CD14-positive monocyte (primary cell): ENCODE measurements around the gene UBN2. TPM values are rescaled to one million over a fixed set of nuclear protein-coding genes. Genes with fewer than 3 reads are reported as not detected.
A peak's percentile ranks its signal among the peaks of the same experiment; 100 is the strongest.

Source experiments
- DNase-seq, 3 donors: peaks; one replicate each; pipeline ENCODE4 v3.0.0-alpha.2; 2011 to 2022
- H2AFZ ChIP-seq: 2 replicates; pipeline ENCODE4 v1.6.0; 2012; ENCODE audit warnings: mild to moderate bottlenecking, low read depth, low read length, inconsistent platforms; ENCODE audit not compliant: insufficient read depth, poor library complexity, severe bottlenecking
- H3K27ac ChIP-seq, 2 donors: 1 replicate in 1 of 2; 2 replicates in 1 of 2; pipeline ENCODE4 v1.5.1; 2012 to 2013; ENCODE audit warnings: low read length in 2 of 2, control low read depth in 1 of 2, inconsistent platforms in 1 of 2, low read depth in 1 of 2, mild to moderate bottlenecking in 1 of 2
- H3K27me3 ChIP-seq, 2 donors: one replicate each; pipeline versions ENCODE4 v1.6.0 to v1.6.1; 2011 to 2013; ENCODE audit warnings: low read length in 2 of 2; ENCODE audit not compliant: control insufficient read depth in 2 of 2, insufficient read depth in 2 of 2
- H3K36me3 ChIP-seq, 2 donors: replicated peaks in 1 of 2; 1 replicate in 1 of 2; 2 replicates in 1 of 2; pipeline versions ENCODE4 v1.5.1 to v1.6.1; 2012 to 2013; ENCODE audit warnings: low read length in 2 of 2, control low read depth in 1 of 2, inconsistent platforms in 1 of 2, mild to moderate bottlenecking in 1 of 2; ENCODE audit not compliant: insufficient read depth in 2 of 2, control insufficient read depth in 1 of 2
- H3K4me1 ChIP-seq, 2 donors: 1 replicate in 1 of 2; 2 replicates in 1 of 2; pipeline versions ENCODE4 v1.5.1 to v1.6.1; 2012 to 2013; ENCODE audit warnings: low read length in 2 of 2, control low read depth in 1 of 2, inconsistent platforms in 1 of 2, mild to moderate bottlenecking in 1 of 2, moderate library complexity in 1 of 2; ENCODE audit not compliant: insufficient read depth in 2 of 2, control insufficient read depth in 1 of 2
- H3K4me2 ChIP-seq: replicated peaks from 2 replicates; pipeline ENCODE3; 2012; ENCODE audit warnings: low read length, moderate library complexity, mild to moderate bottlenecking; ENCODE audit not compliant: poor library complexity, severe bottlenecking; ENCODE audit errors: extremely low read depth
- H3K4me3 ChIP-seq, 3 experiments: fragments of 200-600 bp in 1 of 3; sonication (generic) in 1 of 3; replicated peaks in 1 of 3; 1 replicate in 2 of 3; 2 replicates in 1 of 3; pipeline ENCODE4 v1.5.1; 2011 to 2013; ENCODE audit warnings: low read length in 3 of 3, mild to moderate bottlenecking in 3 of 3, control low read depth in 2 of 3, low read depth in 2 of 3, inconsistent platforms in 1 of 3, moderate library complexity in 1 of 3
- H3K79me2 ChIP-seq: 2 replicates; pipeline ENCODE4 v1.6.0; 2012; ENCODE audit warnings: mild to moderate bottlenecking, control low read depth, inconsistent platforms, low read length, moderate library complexity; ENCODE audit not compliant: insufficient read depth
- H3K9ac ChIP-seq: 2 replicates; pipeline ENCODE4 v1.6.0; 2017; ENCODE audit warnings: low read length, mild to moderate bottlenecking; ENCODE audit not compliant: insufficient read depth, poor library complexity, severe bottlenecking
- H3K9me3 ChIP-seq, 2 donors: replicated peaks in 1 of 2; 1 replicate in 1 of 2; 2 replicates in 1 of 2; pipeline versions ENCODE4 v1.5.1 to v1.6.1; 2012 to 2013; ENCODE audit warnings: low read length in 2 of 2, control low read depth in 1 of 2; ENCODE audit not compliant: control insufficient read depth in 1 of 2, insufficient read depth in 1 of 2
- H4K20me1 ChIP-seq: 2 replicates; pipeline ENCODE4 v1.6.0; 2012; ENCODE audit warnings: mild to moderate bottlenecking, low read length, control low read depth, moderate library complexity; ENCODE audit not compliant: insufficient read depth
- H3K27ac Mint-ChIP-seq, 7 donors: one replicate each; pipeline ENCODE4 v1.8.0; 2020; ENCODE audit warnings: mild to moderate bottlenecking in 7 of 7, mixed read lengths in 7 of 7, moderate library complexity in 6 of 7, inconsistent platforms in 2 of 7
- H3K27me3 Mint-ChIP-seq, 3 donors: one replicate each; pipeline ENCODE4 v1.8.0; 2021 to 2022; ENCODE audit warnings: low read depth in 3 of 3, mild to moderate bottlenecking in 3 of 3, mixed read lengths in 3 of 3, moderate library complexity in 3 of 3, inconsistent platforms in 1 of 3
- H3K36me3 Mint-ChIP-seq, 2 donors: one replicate each; pipeline ENCODE4 v1.8.0; 2020; ENCODE audit warnings: mixed read lengths in 2 of 2, inconsistent platforms in 1 of 2, mild to moderate bottlenecking in 1 of 2
- H3K4me1 Mint-ChIP-seq: one replicate; pipeline ENCODE4 v1.8.0; 2020; ENCODE audit warnings: mild to moderate bottlenecking, mixed read lengths
- H3K4me3 Mint-ChIP-seq, 2 donors: one replicate each; pipeline ENCODE4 v1.8.0; 2020; ENCODE audit warnings: mild to moderate bottlenecking in 2 of 2, mixed read lengths in 2 of 2, moderate library complexity in 1 of 2
- H3K9me3 Mint-ChIP-seq, 7 donors: one replicate each; pipeline ENCODE4 v1.8.0; 2020 to 2022; ENCODE audit warnings: mixed read lengths in 7 of 7, mild to moderate bottlenecking in 6 of 7, moderate library complexity in 6 of 7, inconsistent platforms in 2 of 7
- WGBS: methylation state at CpG from one replicate; pipeline ENCODE4 v1.1.5; 2013; ENCODE audit warnings: missing lambda C conversion rate; ENCODE audit not compliant: insufficient coverage; 5-methylcytosine and 5-hydroxymethylcytosine counted together
- intact Hi-C, 2 donors: fragments of 100-400 bp; cut with micrococcal nuclease; formaldehyde crosslinking; loops; one replicate each; pipeline versions ENCODE4 v1.15.0 to v1.15.1; 2023
- polyA plus RNA-seq, 3 donors: library from polyadenylated mRNA; depleted of rRNA in 1 of 3; unstranded in 2 of 3; stranded (reverse) in 1 of 3; fragments of 300-500 nt in 2 of 3; fragments of >200 nt in 1 of 3; fragmentation: Illumina TruSeq in 2 of 3; gene quantifications; 1 replicate in 2 of 3; 2 replicates in 1 of 3; pipeline ENCODE4 v1.2.3, GENCODE V29; 2012 to 2021
- TF ChIP-seq, protein P1 (sequence below): fragments of 200-600 bp; IDR thresholded peaks from one replicate; pipeline ENCODE4 v1.8.0; 2022; ENCODE audit warnings: antibody characterized with exemption, mild to moderate bottlenecking

UBN2 gene
- polyA plus RNA-seq, 3 donors: 0.80 to 4.2 (median 1.6) TPM

DNA sequence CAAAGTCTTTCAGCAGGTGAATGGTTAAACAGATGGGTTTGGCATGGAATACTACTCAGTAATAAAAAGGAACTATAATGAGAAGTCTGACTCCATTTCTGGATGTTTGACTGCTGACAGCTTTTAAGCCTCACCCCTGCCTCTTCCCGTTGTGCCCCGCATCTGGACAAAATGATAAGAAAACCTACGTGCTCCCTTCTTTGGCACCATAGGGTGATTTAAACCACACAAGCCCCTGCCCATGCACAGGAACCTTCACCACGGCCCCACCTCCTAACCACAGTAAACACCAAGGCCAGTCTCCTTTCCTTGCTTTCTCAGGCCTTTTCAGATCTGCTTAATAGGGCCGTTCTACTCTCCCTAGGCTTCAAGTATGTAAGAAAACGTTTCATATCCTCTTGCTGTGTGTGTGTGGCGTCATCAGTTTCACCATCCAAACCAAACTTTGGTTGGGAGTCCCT lies 47.1 kb upstream of the UBN2 start:
- Mint-ChIP-seq H3K27me3 (no peaks in the 10 kb centered on the region), H3K27ac (no peak overlapping the region), H3K4me1 (peaks cover 7% of the 10 kb centered on the region), H3K4me3 (peak overlapping the region in 1 of 2 donors; percentile 32), H3K36me3 (no peaks in the 10 kb centered on the region), H3K9me3 (peaks cover 0 to 2% (median 0%) of the 10 kb centered on the region in 7 donors)
- Histone ChIP-seq H3K9me3 (no peaks in the 10 kb centered on the region), H3K79me2 (no peaks in the 10 kb centered on the region), H3K27me3 (no peaks in the 10 kb centered on the region), H3K9ac (no peak overlapping the region), H2AFZ (peak overlapping the region; percentile 40), H3K4me3 (no peak overlapping the region), H3K4me1 (no peaks in the 10 kb centered on the region), H3K36me3 (no peaks in the 10 kb centered on the region), H4K20me1 (no peaks in the 10 kb centered on the region), H3K4me2 (no peak overlapping the region), H3K27ac (no peak overlapping the region)
- 34% methylated on average over 5 of the region's 7 CpGs for WGBS
- TF ChIP-seq, protein P1, sequence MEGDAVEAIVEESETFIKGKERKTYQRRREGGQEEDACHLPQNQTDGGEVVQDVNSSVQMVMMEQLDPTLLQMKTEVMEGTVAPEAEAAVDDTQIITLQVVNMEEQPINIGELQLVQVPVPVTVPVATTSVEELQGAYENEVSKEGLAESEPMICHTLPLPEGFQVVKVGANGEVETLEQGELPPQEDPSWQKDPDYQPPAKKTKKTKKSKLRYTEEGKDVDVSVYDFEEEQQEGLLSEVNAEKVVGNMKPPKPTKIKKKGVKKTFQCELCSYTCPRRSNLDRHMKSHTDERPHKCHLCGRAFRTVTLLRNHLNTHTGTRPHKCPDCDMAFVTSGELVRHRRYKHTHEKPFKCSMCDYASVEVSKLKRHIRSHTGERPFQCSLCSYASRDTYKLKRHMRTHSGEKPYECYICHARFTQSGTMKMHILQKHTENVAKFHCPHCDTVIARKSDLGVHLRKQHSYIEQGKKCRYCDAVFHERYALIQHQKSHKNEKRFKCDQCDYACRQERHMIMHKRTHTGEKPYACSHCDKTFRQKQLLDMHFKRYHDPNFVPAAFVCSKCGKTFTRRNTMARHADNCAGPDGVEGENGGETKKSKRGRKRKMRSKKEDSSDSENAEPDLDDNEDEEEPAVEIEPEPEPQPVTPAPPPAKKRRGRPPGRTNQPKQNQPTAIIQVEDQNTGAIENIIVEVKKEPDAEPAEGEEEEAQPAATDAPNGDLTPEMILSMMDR: no peak
- intact Hi-C loops: no loop called here
- no peak for DNase-seq

DNA sequence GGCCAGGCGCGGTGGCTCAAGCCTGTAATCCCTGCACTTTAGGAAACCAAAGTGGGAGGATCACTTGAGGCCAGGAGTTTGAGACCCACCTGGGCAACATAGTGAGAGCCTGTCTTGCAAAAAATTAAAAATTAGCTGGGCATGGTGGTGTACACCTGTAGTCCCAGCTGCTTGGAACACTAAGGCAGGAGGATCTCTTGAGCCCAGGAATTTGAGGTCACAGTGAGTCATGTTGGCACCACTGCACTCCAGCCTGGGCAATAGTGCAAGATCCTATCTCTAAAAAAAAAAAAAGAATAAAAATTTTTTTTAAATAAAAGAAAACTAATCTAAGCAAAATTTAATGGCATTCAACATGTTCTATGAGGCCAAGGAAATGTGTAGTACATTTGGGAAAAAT lies 44.9 kb upstream of the UBN2 start:
- Histone ChIP-seq H3K4me1 (no peaks in the 10 kb centered on the region), H3K27me3 (no peaks in the 10 kb centered on the region), H3K36me3 (no peaks in the 10 kb centered on the region), H3K9me3 (no peaks in the 10 kb centered on the region), H2AFZ (no peak overlapping the region), H3K4me3 (no peak overlapping the region), H3K9ac (no peak overlapping the region), H4K20me1 (no peaks in the 10 kb centered on the region), H3K79me2 (no peaks in the 10 kb centered on the region), H3K27ac (no peak overlapping the region), H3K4me2 (no peak overlapping the region)
- TF ChIP-seq, protein P1: no peak
- DNase-seq: no peak
- Mint-ChIP-seq H3K4me3 (no peak overlapping the region), H3K27ac (no peak overlapping the region), H3K4me1 (peaks cover 4% of the 10 kb centered on the region), H3K9me3 (peaks cover 0 to 2% (median 0%) of the 10 kb centered on the region in 7 donors), H3K27me3 (no peaks in the 10 kb centered on the region), H3K36me3 (no peaks in the 10 kb centered on the region)
- 100% methylated on average over 2 of the region's 2 CpGs for WGBS
- intact Hi-C loops: no loop called here
